Vagina (tissue), 2 donors: ENCODE data around the gene CNIH1.

Experiments
- CTCF ChIP-seq, 3 experiments: fragments of 450-650 bp in 2 of 3; fragments of 200-600 bp in 1 of 3; sonication (generic) in 1 of 3; IDR thresholded peaks; one replicate each; pipeline ENCODE4 v1.5.1; 2017 to 2019; ENCODE audit warnings: antibody characterized with exemption in 3 of 3, mild to moderate bottlenecking in 2 of 3, moderate library complexity in 2 of 3
- POLR2A ChIP-seq, 2 donors: fragments of 450-650 bp; IDR thresholded peaks; one replicate each; pipeline ENCODE4 v1.6.1; 2017; ENCODE audit warnings: antibody characterized with exemption in 2 of 2, mild to moderate bottlenecking in 2 of 2, moderate library complexity in 2 of 2
- POLR2AphosphoS5 ChIP-seq, 2 donors: sonication (generic); formaldehyde crosslinking; IDR thresholded peaks; one replicate each; pipeline ENCODE4 v1.9.0; 2017; ENCODE audit warnings: antibody characterized with exemption in 2 of 2, mild to moderate bottlenecking in 2 of 2, low read depth in 1 of 2; ENCODE audit not compliant: insufficient read depth in 1 of 2

GRCh38 chr14:54443981-54444380 is 2.8 kb upstream of the CNIH1 start:
- TF ChIP-seq CTCF (IDR thresholded peaks at IDR 0.05) (no peak), POLR2A (IDR thresholded peaks at IDR 0.05) (no peak), POLR2AphosphoS5 (IDR thresholded peaks at IDR 0.05; ENCODE audit: insufficient read depth in 1 of 2, low read depth in 1 of 2) (no peak)
